ENCODE data around the gene CDSN. TPM values are rescaled to one million over a fixed set of nuclear protein-coding genes. Genes with fewer than 3 reads are reported as not detected.

Gene CDSN
- total and polyA plus RNA-seq, 7 experiments from 2014 or later: not detected

GRCh38 chr6:31090275-31090972 is 29.8 kb downstream of the CDSN start:
- Mint-ChIP-seq H3K4me3 (no peak overlapping the region), H3K27me3 (peaks cover 0 to 9% (median 0%) of the 10 kb centered on the region in 5 donors), H3K36me3 (peaks cover 0 to 1% (median 0%) of the 10 kb centered on the region in 5 donors), H3K27ac (peak overlapping the region in 1 of 9 donors; percentile 76), H3K4me1 (peaks cover 22 to 37% (median 30%) of the 10 kb centered on the region in 7 donors), H3K9me3 (no peaks in the 10 kb centered on the region)
- intact Hi-C loops (cut with micrococcal nuclease): no loop called here
- Histone ChIP-seq H3K4me1 (ENCODE audit: control insufficient read depth in 2 of 2, insufficient read depth in 2 of 2, low read length in 2 of 2) (peaks cover 17 to 23% of the 10 kb centered on the region in 2 donors), H3K27ac (ENCODE audit: low read depth, low read length) (no peak overlapping the region), H3K9me3 (ENCODE audit: control insufficient read depth in 2 of 3, low read length in 3 of 3) (no peaks in the 10 kb centered on the region), H3K36me3 (ENCODE audit: control insufficient read depth in 2 of 3, insufficient read depth in 3 of 3, low read length in 3 of 3) (no peaks in the 10 kb centered on the region), H3K4me3 (ENCODE audit: low read length) (no peak overlapping the region), H3K27me3 (ENCODE audit: control insufficient read depth in 2 of 2, insufficient read depth in 2 of 2, low read length in 2 of 2) (no peaks in the 10 kb centered on the region)
- ChIA-PET CTCF (interaction anchor here (0.6 to 2.3 kb wide), 10 partner anchors 8 to 639 kb away, joined by 3 to 12 read pairs (median 4); no protein-coding TSS in a partner anchor), POLR2A (interaction anchor here (0.6 to 0.9 kb wide), 3 partner anchors 261 to 423 kb away, joined by 3 read pairs; no protein-coding TSS in a partner anchor)
- DNase-seq (no peak), ATAC-seq (no peak)

GRCh38 chr6:31087494-31088089 is 32.7 kb downstream of the CDSN start:
- ATAC-seq: peak; percentile 100
- DNase-seq: peak; percentile 66 to 89 (median 80)
- Histone ChIP-seq H3K4me1 (ENCODE audit: control insufficient read depth in 2 of 2, insufficient read depth in 2 of 2, low read length in 2 of 2) (no peaks in the 10 kb centered on the region), H3K4me3 (ENCODE audit: low read length) (no peak overlapping the region), H3K27ac (ENCODE audit: low read depth, low read length) (no peak overlapping the region), H3K36me3 (ENCODE audit: control insufficient read depth in 2 of 3, insufficient read depth in 3 of 3, low read length in 3 of 3) (no peaks in the 10 kb centered on the region), H3K27me3 (ENCODE audit: control insufficient read depth in 2 of 2, insufficient read depth in 2 of 2, low read length in 2 of 2) (no peaks in the 10 kb centered on the region), H3K9me3 (ENCODE audit: control insufficient read depth in 2 of 3, low read length in 3 of 3) (no peaks in the 10 kb centered on the region)
- Mint-ChIP-seq H3K27ac (peak overlapping the region in 4 of 9 donors; percentile 9 to 73 (median 46)), H3K36me3 (no peaks in the 10 kb centered on the region), H3K9me3 (no peaks in the 10 kb centered on the region), H3K4me3 (no peak overlapping the region), H3K4me1 (peaks cover 6 to 14% (median 10%) of the 10 kb centered on the region in 7 donors), H3K27me3 (peaks cover 0 to 21% (median 0%) of the 10 kb centered on the region in 5 donors)
- CTCF ChIA-PET: interaction anchor here (0.6 to 3.4 kb wide), 29 partner anchors 8 to 409 kb away, joined by 3 to 37 read pairs (median 4); partner anchors contain the start of genes DDR1, GTF2H4, PSORS1C1 and PSORS1C2
- POLR2A ChIA-PET: interaction anchor here (0.6 to 1.9 kb wide), 7 partner anchors 9 to 260 kb away, joined by 3 to 9 read pairs (median 5); no protein-coding TSS in a partner anchor
- intact Hi-C loops (cut with micrococcal nuclease): loop anchor here (1.0 to 10.0 kb wide), 16 partner anchors 15 to 677 kb away; partner anchors contain the start of genes FLOT1 (in 2 of the 2) and IER3 (in 2 of the 2)

GRCh38 chr6:31086788-31087440 is 33.3 kb downstream of the CDSN start:
- ATAC-seq (no peak), DNase-seq (no peak)
- Histone ChIP-seq H3K4me1 (ENCODE audit: control insufficient read depth in 2 of 2, insufficient read depth in 2 of 2, low read length in 2 of 2) (no peaks in the 10 kb centered on the region), H3K36me3 (ENCODE audit: control insufficient read depth in 2 of 3, insufficient read depth in 3 of 3, low read length in 3 of 3) (no peaks in the 10 kb centered on the region), H3K9me3 (ENCODE audit: control insufficient read depth in 2 of 3, low read length in 3 of 3) (no peaks in the 10 kb centered on the region), H3K4me3 (ENCODE audit: low read length) (no peak overlapping the region), H3K27ac (ENCODE audit: low read depth, low read length) (no peak overlapping the region), H3K27me3 (ENCODE audit: control insufficient read depth in 2 of 2, insufficient read depth in 2 of 2, low read length in 2 of 2) (no peaks in the 10 kb centered on the region)
- Mint-ChIP-seq H3K36me3 (no peaks in the 10 kb centered on the region), H3K9me3 (no peaks in the 10 kb centered on the region), H3K27me3 (peaks cover 0 to 25% (median 0%) of the 10 kb centered on the region in 5 donors), H3K4me3 (no peak overlapping the region), H3K27ac (no peak overlapping the region), H3K4me1 (peaks cover 6 to 14% (median 8%) of the 10 kb centered on the region in 7 donors)
- intact Hi-C loops (cut with micrococcal nuclease): loop anchor here (1.0 to 10.0 kb wide), 16 partner anchors 16 to 676 kb away; partner anchors contain the start of genes FLOT1 (in 2 of the 2) and IER3 (in 2 of the 2)
- POLR2A ChIA-PET: interaction anchor here (0.6 to 1.9 kb wide), 8 partner anchors 10 to 260 kb away, joined by 3 to 9 read pairs (median 6); no protein-coding TSS in a partner anchor
- CTCF ChIA-PET: interaction anchor here (0.6 to 3.4 kb wide), 32 partner anchors 8 to 408 kb away, joined by 3 to 37 read pairs (median 4); partner anchors contain the start of genes DDR1, GTF2H4, PSORS1C1 and PSORS1C2

- Mint-ChIP-seq H3K4me1 (peaks cover 13 to 20% (median 16%) of the 10 kb centered on the region in 7 donors), H3K27me3 (peaks cover 0 to 40% (median 0%) of the 10 kb centered on the region in 5 donors), H3K27ac (no peak overlapping the region), H3K36me3 (no peaks in the 10 kb centered on the region), H3K4me3 (no peak overlapping the region), H3K9me3 (no peaks in the 10 kb centered on the region)
- peak in 4 of 9 donors; percentile 17 to 35 (median 28) for DNase-seq
- ChIA-PET POLR2A (no interaction called here), CTCF (interaction anchor here (0.8 to 2.4 kb wide), 3 partner anchors 9 to 340 kb away, joined by 4 to 6 read pairs (median 5); no protein-coding TSS in a partner anchor)
- H3K36me3 ChIP-seq (ENCODE audit: control insufficient read depth in 2 of 3, insufficient read depth in 3 of 3, low read length in 3 of 3): no peaks in the 10 kb centered on the region
- no peaks in the 10 kb centered on the region for H3K27me3 ChIP-seq (ENCODE audit: control insufficient read depth in 2 of 2, insufficient read depth in 2 of 2, low read length in 2 of 2)
- no peak overlapping the region for H3K4me3 ChIP-seq (ENCODE audit: low read length)
- H3K27ac ChIP-seq (ENCODE audit: low read depth, low read length): no peak overlapping the region
- no peaks in the 10 kb centered on the region for H3K9me3 ChIP-seq (ENCODE audit: control insufficient read depth in 2 of 3, low read length in 3 of 3)
- H3K4me1 ChIP-seq (ENCODE audit: control insufficient read depth in 2 of 2, insufficient read depth in 2 of 2, low read length in 2 of 2): peaks cover 5 to 6% of the 10 kb centered on the region in 2 donors
- ATAC-seq: no peak
- intact Hi-C loops (cut with micrococcal nuclease): loop anchor here in 1 of 2 donors (10.0 kb wide), 1 partner anchor 339 kb away; the partner anchor contains the start of genes FLOT1 and IER3
These were observed 36.4 kb downstream of the CDSN start for GRCh38 chr6:31083742-31084354.

- Histone ChIP-seq H3K36me3 (ENCODE audit: control insufficient read depth in 2 of 3, insufficient read depth in 3 of 3, low read length in 3 of 3) (no peaks in the 10 kb centered on the region), H3K4me3 (ENCODE audit: low read length) (no peak overlapping the region), H3K4me1 (ENCODE audit: control insufficient read depth in 2 of 2, insufficient read depth in 2 of 2, low read length in 2 of 2) (peaks cover 5 to 6% of the 10 kb centered on the region in 2 donors), H3K9me3 (ENCODE audit: control insufficient read depth in 2 of 3, low read length in 3 of 3) (no peaks in the 10 kb centered on the region), H3K27ac (ENCODE audit: low read depth, low read length) (no peak overlapping the region), H3K27me3 (ENCODE audit: control insufficient read depth in 2 of 2, insufficient read depth in 2 of 2, low read length in 2 of 2) (no peaks in the 10 kb centered on the region)
- ChIA-PET POLR2A (interaction anchor here (0.7 kb wide), 1 partner anchor 259 kb away, joined by 3 read pairs; no protein-coding TSS in a partner anchor), CTCF (interaction anchor here (0.7 to 2.4 kb wide), 6 partner anchors 12 to 1822 kb away, joined by 3 to 6 read pairs (median 4); no protein-coding TSS in a partner anchor)
- Mint-ChIP-seq H3K4me3 (no peak overlapping the region), H3K4me1 (peaks cover 6 to 11% (median 9%) of the 10 kb centered on the region in 7 donors), H3K27me3 (peaks cover 0 to 33% (median 0%) of the 10 kb centered on the region in 5 donors), H3K27ac (no peak overlapping the region), H3K9me3 (no peaks in the 10 kb centered on the region), H3K36me3 (no peaks in the 10 kb centered on the region)
- intact Hi-C loops (cut with micrococcal nuclease): loop anchor here in 1 of 2 donors (10.0 kb wide), 1 partner anchor 337 kb away; the partner anchor contains the start of genes FLOT1 and IER3
- no peak for ATAC-seq
- no peak for DNase-seq
These were observed 38.4 kb downstream of the CDSN start for GRCh38 chr6:31081872-31082271.
